HCT116 (cell line): Measurements from ENCODE around the gene TMEM232.
A peak's percentile ranks its signal among the peaks of the same experiment; 100 is the strongest.

Experiments
- CEBPB ChIP-seq: IDR thresholded peaks from 2 replicates; pipeline ENCODE4 v1.6.1; 2012; ENCODE audit warnings: low read depth
- CTCF ChIP-seq, 3 experiments: fragments of 200-600 bp in 1 of 3; sonication (generic) in 1 of 3; IDR thresholded peaks in 2 of 3; conservative IDR thresholded peaks in 1 of 3; 2 replicates each; pipeline ENCODE4 v1.5.1; 2012 to 2017; ENCODE audit warnings: low read depth in 2 of 3, low read length in 2 of 3, antibody characterized with exemption in 1 of 3, borderline replicate concordance in 1 of 3, control low read depth in 1 of 3, mild to moderate bottlenecking in 1 of 3, mixed read lengths in 1 of 3, mixed run types in 1 of 3, moderate library complexity in 1 of 3; ENCODE audit not compliant: insufficient read depth in 1 of 3
- EGR1 ChIP-seq: IDR thresholded peaks from 2 replicates; pipeline ENCODE4 v1.6.1; 2012; ENCODE audit warnings: low read depth
- EZH2 ChIP-seq: fragments of 200-600 bp; sonication (generic); IDR thresholded peaks from 2 replicates; pipeline ENCODE4 v1.6.1; 2017; ENCODE audit warnings: antibody characterized with exemption, mixed run types
- POLR2A ChIP-seq: IDR thresholded peaks from 2 replicates; pipeline ENCODE4 v1.7.0; 2011; ENCODE audit warnings: borderline replicate concordance; ENCODE audit not compliant: insufficient read depth, insufficient read length; ENCODE audit errors: extremely low read depth
- POLR2AphosphoS5 ChIP-seq: IDR thresholded peaks from 2 replicates; pipeline ENCODE4 v1.6.1; 2011; ENCODE audit warnings: mild to moderate bottlenecking, low read depth, low read length, moderate library complexity
- ZBTB33 ChIP-seq: IDR thresholded peaks from 2 replicates; pipeline ENCODE4 v1.6.1; 2011; ENCODE audit warnings: mild to moderate bottlenecking, low read length, moderate library complexity; ENCODE audit not compliant: insufficient replicate concordance; ENCODE audit errors: extremely low read depth
- ZFX ChIP-seq: fragments of 450-650 bp; IDR thresholded peaks from 2 replicates; pipeline ENCODE4 v1.6.1; 2017
- TF ChIP-seq, protein P1 (sequence below): IDR thresholded peaks from 2 replicates; pipeline ENCODE4 v1.6.1; 2012
- TF ChIP-seq, protein P2 (sequence below): IDR thresholded peaks from 2 replicates; pipeline ENCODE4 v1.6.1; 2012; ENCODE audit warnings: low read depth

DNA sequence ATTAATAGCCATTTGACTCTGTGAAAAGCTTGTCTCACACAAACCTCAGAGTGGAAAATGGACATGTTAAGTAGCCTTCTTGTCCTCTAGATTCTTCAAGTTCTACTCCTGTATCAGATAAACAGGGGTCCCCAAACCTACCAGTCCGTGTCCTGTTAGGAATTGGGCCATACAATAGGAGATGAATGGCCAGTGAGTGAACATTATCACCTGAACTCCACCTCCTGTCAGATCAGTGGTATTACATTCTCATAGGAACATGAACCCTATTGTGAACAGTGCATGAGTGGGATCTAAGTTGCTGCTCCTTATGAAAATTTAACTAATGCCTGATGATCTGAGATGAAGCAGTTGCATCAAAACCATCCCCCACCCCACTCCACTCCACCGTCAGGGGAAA is 136.3 kb downstream of the TMEM232 start:
- TF ChIP-seq POLR2AphosphoS5 (no peak), CTCF (IDR thresholded peaks at IDR 0.05 in 2 of 3, conservative IDR thresholded peaks at IDR 0.05 in 1 of 3; ENCODE audit: borderline replicate concordance in 1 of 3, insufficient read depth in 1 of 3, low read depth in 2 of 3, low read length in 2 of 3) (peak; percentile 23 to 52 (median 39); a peak in 5 of 6 replicates), ZFX (no peak), EGR1 (no peak), CEBPB (no peak), EZH2 (no peak), POLR2A (no peak), ZBTB33 (no peak)
- TF ChIP-seq, protein P1, sequence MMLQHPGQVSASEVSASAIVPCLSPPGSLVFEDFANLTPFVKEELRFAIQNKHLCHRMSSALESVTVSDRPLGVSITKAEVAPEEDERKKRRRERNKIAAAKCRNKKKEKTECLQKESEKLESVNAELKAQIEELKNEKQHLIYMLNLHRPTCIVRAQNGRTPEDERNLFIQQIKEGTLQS = no peak
- TF ChIP-seq, protein P2, sequence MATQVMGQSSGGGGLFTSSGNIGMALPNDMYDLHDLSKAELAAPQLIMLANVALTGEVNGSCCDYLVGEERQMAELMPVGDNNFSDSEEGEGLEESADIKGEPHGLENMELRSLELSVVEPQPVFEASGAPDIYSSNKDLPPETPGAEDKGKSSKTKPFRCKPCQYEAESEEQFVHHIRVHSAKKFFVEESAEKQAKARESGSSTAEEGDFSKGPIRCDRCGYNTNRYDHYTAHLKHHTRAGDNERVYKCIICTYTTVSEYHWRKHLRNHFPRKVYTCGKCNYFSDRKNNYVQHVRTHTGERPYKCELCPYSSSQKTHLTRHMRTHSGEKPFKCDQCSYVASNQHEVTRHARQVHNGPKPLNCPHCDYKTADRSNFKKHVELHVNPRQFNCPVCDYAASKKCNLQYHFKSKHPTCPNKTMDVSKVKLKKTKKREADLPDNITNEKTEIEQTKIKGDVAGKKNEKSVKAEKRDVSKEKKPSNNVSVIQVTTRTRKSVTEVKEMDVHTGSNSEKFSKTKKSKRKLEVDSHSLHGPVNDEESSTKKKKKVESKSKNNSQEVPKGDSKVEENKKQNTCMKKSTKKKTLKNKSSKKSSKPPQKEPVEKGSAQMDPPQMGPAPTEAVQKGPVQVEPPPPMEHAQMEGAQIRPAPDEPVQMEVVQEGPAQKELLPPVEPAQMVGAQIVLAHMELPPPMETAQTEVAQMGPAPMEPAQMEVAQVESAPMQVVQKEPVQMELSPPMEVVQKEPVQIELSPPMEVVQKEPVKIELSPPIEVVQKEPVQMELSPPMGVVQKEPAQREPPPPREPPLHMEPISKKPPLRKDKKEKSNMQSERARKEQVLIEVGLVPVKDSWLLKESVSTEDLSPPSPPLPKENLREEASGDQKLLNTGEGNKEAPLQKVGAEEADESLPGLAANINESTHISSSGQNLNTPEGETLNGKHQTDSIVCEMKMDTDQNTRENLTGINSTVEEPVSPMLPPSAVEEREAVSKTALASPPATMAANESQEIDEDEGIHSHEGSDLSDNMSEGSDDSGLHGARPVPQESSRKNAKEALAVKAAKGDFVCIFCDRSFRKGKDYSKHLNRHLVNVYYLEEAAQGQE = no peak
